ENCODE measurements around the gene BOD1L1. TPM values are rescaled to one million over a fixed set of nuclear protein-coding genes. Genes with fewer than 3 reads are reported as not detected.
"Not testable (repeated sequence)": the region's sequence is repeated elsewhere in the genome, so short reads cannot be mapped to it uniquely, and the experiment has no call there.

The BOD1L1 gene
- total RNA-seq, 1 experiment from 2014 or later: 22.0 TPM

GRCh38 chr4:13567125-13567524 is 60.4 kb downstream of the BOD1L1 start:
- Histone ChIP-seq H3K9ac (ENCODE audit: low read length) (no peak overlapping the region), H4K20me1 (ENCODE audit: low read length) (no peaks in the 10 kb centered on the region), H3K36me3 (ENCODE audit: low read depth, low read length) (peaks cover 15% of the 10 kb centered on the region; the same call in 1 of the 2 replicates), H2AFZ (ENCODE audit: low read length) (no peak overlapping the region), H3K27ac (ENCODE audit: low read length) (no peak overlapping the region), H3K79me2 (ENCODE audit: low read length) (no peaks in the 10 kb centered on the region), H3K4me3 (ENCODE audit: low read length) (no peak overlapping the region), H3K4me1 (ENCODE audit: insufficient read depth, low read length) (no peaks in the 10 kb centered on the region), H3K4me2 (ENCODE audit: low read length) (no peak overlapping the region), H3K27me3 (ENCODE audit: low read length) (no peaks in the 10 kb centered on the region), H3K9me2 (replicated peaks; ENCODE audit: low read length) (no peaks in the 10 kb centered on the region), H3F3A (ENCODE audit: low read length, unreplicated experiment) (no peaks in the 10 kb centered on the region), H3K9me3 (ENCODE audit: low read length) (no peaks in the 10 kb centered on the region)
- intact Hi-C loops (cut with micrococcal nuclease): no loop called here
- CTCF ChIA-PET: no interaction called here
- POLR2A ChIA-PET (ENCODE audit: unreplicated experiment): no interaction called here
- ATAC-seq (no peak), DNase-seq (no peak)
- TF ChIP-seq EZH2phosphoT487 (IDR thresholded peaks at IDR 0.05; ENCODE audit: borderline replicate concordance, low read length): no peak
- no peak for TF ChIP-seq EZH2 (IDR thresholded peaks at IDR 0.05; ENCODE audit: low read length, unreplicated experiment)
- no peak for TF ChIP-seq CTCF (conservative IDR thresholded peaks at IDR 0.05; ENCODE audit: low read depth, low read length)
- no TSS peak for BruUV-seq (replicated peaks)

GRCh38 chr4:13562876-13563275 is 64.6 kb downstream of the BOD1L1 start:
- H3K27me3 ChIP-seq (ENCODE audit: low read length): no peaks in the 10 kb centered on the region
- intact Hi-C loops (cut with micrococcal nuclease): no loop called here
- no peak overlapping the region for H3K9ac ChIP-seq (ENCODE audit: low read length)
- H3K4me2 ChIP-seq (ENCODE audit: low read length): no peak overlapping the region
- H3K79me2 ChIP-seq (ENCODE audit: low read length): no peaks in the 10 kb centered on the region
- no peak overlapping the region for H2AFZ ChIP-seq (ENCODE audit: low read length)
- ChIA-PET POLR2A (ENCODE audit: unreplicated experiment) (no interaction called here), CTCF (interaction anchor here (0.6 kb wide), 1 partner anchor 157 kb away, joined by 3 read pairs; no protein-coding TSS in a partner anchor)
- TF ChIP-seq EZH2phosphoT487 (IDR thresholded peaks at IDR 0.05; ENCODE audit: borderline replicate concordance, low read length): no peak
- TF ChIP-seq EZH2 (IDR thresholded peaks at IDR 0.05; ENCODE audit: low read length, unreplicated experiment): no peak
- TF ChIP-seq CTCF (conservative IDR thresholded peaks at IDR 0.05; ENCODE audit: low read depth, low read length): no peak
- H3K9me3 ChIP-seq (ENCODE audit: low read length): no peaks in the 10 kb centered on the region
- H3K9me2 ChIP-seq (replicated peaks; ENCODE audit: low read length): no peaks in the 10 kb centered on the region
- H3K4me1 ChIP-seq (ENCODE audit: insufficient read depth, low read length): peaks cover 16% of the 10 kb centered on the region
- DNase-seq (no peak), ATAC-seq (no peak)
- H3K4me3 ChIP-seq (ENCODE audit: low read length): no peak overlapping the region
- H4K20me1 ChIP-seq (ENCODE audit: low read length): no peaks in the 10 kb centered on the region
- H3K27ac ChIP-seq (ENCODE audit: low read length): no peak overlapping the region
- H3F3A ChIP-seq (ENCODE audit: low read length, unreplicated experiment): no peaks in the 10 kb centered on the region
- no peaks in the 10 kb centered on the region for H3K36me3 ChIP-seq (ENCODE audit: low read depth, low read length)
- BruUV-seq (replicated peaks): no TSS peak

- Histone ChIP-seq H2AFZ (ENCODE audit: low read length) (no peak overlapping the region), H3K36me3 (ENCODE audit: low read depth, low read length) (no peaks in the 10 kb centered on the region), H3K4me1 (ENCODE audit: insufficient read depth, low read length) (peaks cover 16% of the 10 kb centered on the region), H3K27me3 (ENCODE audit: low read length) (no peaks in the 10 kb centered on the region), H3K9me2 (replicated peaks; ENCODE audit: low read length) (no peaks in the 10 kb centered on the region), H3K27ac (ENCODE audit: low read length) (no peak overlapping the region), H3K9me3 (ENCODE audit: low read length) (no peaks in the 10 kb centered on the region), H4K20me1 (ENCODE audit: low read length) (no peaks in the 10 kb centered on the region), H3K9ac (ENCODE audit: low read length) (no peak overlapping the region), H3K4me2 (ENCODE audit: low read length) (no peak overlapping the region), H3K4me3 (ENCODE audit: low read length) (no peak overlapping the region), H3K79me2 (ENCODE audit: low read length) (no peaks in the 10 kb centered on the region), H3F3A (ENCODE audit: low read length, unreplicated experiment) (no peaks in the 10 kb centered on the region)
- ATAC-seq (no peak), DNase-seq (no peak)
- intact Hi-C loops (cut with micrococcal nuclease): no loop called here
- TF ChIP-seq CTCF (conservative IDR thresholded peaks at IDR 0.05; ENCODE audit: low read depth, low read length) (no peak), EZH2phosphoT487 (IDR thresholded peaks at IDR 0.05; ENCODE audit: borderline replicate concordance, low read length) (no peak), EZH2 (IDR thresholded peaks at IDR 0.05; ENCODE audit: low read length, unreplicated experiment) (no peak)
- POLR2A ChIA-PET (ENCODE audit: unreplicated experiment): no interaction called here
- CTCF ChIA-PET: interaction anchor here (0.5 kb wide), 1 partner anchor 10 kb away, joined by 3 read pairs; no protein-coding TSS in a partner anchor
- no TSS peak for BruUV-seq (replicated peaks)
These were observed 65.9 kb downstream of the BOD1L1 start for GRCh38 chr4:13561673-13562072.

GRCh38 chr4:13560111-13560510 is 67.4 kb downstream of the BOD1L1 start:
- H3K4me1 ChIP-seq (ENCODE audit: insufficient read depth, low read length): peaks cover 16% of the 10 kb centered on the region
- CTCF ChIA-PET; H4K20me1 ChIP-seq (ENCODE audit: low read length); BruUV-seq (replicated peaks); H3K4me2 ChIP-seq (ENCODE audit: low read length); H3K9me3 ChIP-seq (ENCODE audit: low read length); H3F3A ChIP-seq (ENCODE audit: low read length, unreplicated experiment); H2AFZ ChIP-seq (ENCODE audit: low read length); H3K9me2 ChIP-seq (replicated peaks; ENCODE audit: low read length); H3K9ac ChIP-seq (ENCODE audit: low read length); H3K27me3 ChIP-seq (ENCODE audit: low read length); H3K36me3 ChIP-seq (ENCODE audit: low read depth, low read length); H3K4me3 ChIP-seq (ENCODE audit: low read length); H3K27ac ChIP-seq (ENCODE audit: low read length); DNase-seq; intact Hi-C loops (cut with micrococcal nuclease); ATAC-seq; H3K79me2 ChIP-seq (ENCODE audit: low read length): not testable (repeated sequence)
- POLR2A ChIA-PET (ENCODE audit: unreplicated experiment): interaction anchor here (0.5 kb wide), 1 partner anchor 785 kb away, joined by 3 read pairs; no protein-coding TSS in a partner anchor

Data from PC-3 (cell line).